Femur (tissue), 1 donor: ENCODE results near the gene SARNP.
A peak's percentile ranks its signal among the peaks of the same experiment; 100 is the strongest.

ENCODE experiments used
- DNase-seq: peaks from one replicate; pipeline ENCODE4 v3.0.0-alpha.2; 2017

The SARNP gene

DNA sequence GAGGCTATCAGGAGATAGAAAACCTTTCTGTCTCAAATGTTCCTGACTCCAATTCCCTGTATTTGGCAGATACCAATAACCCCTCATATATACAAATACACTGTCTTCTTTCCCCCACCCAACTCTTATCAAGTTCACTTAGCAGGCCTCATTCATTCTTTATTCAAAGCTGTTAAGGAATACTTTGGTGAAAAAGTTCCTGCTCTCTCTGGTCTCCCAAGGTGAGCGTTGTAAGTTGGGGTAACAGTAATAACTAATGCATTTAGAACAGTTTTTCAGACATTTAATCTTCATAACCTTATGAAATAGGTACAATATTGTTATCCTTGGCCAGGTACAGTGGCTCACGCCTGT lies 78.5 kb downstream of the SARNP start:
- DNase-seq = no peak

DNA sequence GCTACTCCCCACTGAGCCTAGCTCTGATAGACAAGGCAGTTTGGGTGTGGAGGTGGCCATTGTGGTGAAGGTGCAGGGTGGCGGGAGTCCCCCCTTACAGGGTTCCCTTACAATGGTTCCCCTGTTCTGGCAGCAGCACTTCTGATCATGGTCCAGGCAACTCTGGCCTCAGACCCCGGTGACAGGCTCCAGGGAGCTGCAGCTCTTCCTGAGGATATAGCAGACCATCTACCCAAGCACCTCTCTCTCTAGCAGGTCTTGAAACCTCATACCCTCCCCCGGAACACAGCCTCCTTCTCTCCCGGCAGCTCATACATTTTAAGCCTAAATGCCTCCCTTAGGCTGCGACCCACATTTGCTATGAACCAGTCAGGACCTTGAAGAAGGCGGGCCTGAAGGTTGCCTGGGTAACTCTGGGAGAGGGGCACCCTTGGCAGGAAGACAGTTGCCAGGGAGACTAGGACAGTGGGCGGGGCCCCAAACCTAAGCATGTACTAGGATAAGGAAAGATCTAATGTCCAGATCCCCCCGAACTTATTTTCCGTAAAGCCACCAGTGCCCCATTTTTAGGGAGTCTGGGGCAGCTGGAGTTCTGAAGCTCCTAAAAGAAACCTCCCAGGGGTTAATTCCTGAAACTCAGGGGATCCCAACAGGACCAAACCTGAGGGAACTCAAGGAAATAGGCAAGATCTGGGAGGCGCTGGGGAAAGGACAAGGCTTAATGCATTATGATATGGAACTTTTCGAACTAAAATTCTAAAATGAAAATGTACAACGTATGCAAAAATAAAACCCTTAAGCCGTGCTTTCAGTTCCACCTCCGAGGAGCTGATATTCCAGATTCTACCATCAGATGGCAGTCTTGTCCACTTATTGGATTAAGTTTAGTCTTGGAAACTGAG lies 79.2 kb downstream of the SARNP start:
- DNase-seq = peak; percentile 94

DNA sequence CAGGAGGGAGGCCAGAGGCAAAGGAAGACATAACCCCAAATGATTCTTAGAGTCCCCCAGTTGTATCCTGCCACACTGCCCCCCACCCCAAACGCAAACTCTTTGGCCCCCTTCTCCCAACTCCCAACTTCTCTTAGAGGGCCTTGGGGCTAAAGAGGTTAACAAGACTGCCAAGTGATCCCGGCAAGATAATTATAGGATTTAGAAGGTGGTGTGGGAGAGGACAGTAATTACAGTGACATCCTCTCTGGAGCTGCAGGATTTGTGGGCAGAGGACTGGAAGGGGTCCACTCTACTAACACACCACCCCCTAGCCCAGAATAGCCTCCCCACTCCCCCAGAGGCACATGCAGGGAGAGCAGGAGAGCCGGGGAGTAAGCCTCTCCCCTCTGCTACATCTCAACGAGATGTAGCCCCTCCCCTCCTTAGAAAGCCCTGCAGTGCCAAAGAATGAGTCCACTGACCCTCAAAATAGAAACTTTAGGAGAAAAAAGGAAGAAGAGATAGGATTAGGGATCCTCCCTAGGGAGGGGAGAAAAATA lies 79.9 kb downstream of the SARNP start:
- DNase-seq = peak; percentile 73

DNA sequence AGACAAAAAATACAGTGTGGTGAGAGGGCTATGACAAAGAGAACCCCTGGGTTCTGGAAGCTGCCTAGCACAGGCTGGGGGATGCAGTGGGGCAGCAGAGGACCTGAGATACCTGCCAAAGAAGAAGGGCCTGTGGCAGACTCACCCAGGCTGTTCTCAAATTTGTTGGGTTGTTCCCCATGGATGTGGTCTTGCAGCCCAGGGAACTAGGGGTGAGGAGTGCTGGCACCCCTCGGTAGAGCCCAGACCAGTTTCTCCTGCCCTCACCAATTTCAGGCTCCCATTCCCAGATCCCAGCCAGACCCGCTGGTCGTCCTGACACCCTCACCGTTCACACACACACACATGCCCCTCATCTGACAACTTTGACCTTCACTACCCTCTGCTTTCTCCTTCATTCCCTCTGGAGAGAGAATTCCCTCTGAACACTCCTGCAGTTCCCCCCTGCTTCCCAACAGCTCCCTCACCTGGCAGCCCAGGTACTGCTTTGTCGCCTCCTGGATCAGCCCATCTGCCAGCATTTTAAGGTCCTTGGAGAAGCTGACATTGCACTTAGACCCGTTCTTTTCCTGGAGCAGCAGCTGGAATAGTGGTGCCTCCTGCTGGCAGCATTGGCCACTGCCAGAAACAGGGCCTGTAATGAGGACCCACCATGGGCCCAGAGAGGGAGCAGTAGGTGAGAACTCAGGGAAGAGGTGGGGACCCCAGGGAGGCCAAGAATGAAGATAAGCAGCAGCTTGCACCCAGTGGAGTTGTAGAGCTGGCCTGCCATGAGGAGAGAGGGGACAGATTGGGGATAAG lies 80.5 kb downstream of the SARNP start:
- DNase-seq = peak; percentile 77

DNA sequence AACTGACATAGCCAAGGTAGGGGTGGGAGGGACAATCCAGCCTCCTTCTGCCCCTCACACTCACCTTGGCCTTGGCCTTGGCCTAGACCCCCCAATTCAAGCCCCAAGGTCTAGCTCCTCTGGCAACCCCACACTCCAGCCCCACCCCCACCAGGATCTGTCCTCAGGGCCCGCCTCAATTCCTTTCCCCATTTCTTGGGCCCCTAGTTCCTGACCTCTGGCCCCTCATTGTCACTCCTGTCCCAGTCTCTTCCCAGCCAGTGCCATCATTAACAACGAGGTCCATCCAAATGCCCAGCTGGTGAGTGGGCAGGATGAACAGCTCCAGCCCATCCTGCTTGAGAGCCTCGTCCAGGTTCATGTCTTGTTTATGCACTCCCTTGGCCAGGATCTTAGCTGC lies 81.4 kb downstream of the SARNP start:
- DNase-seq = no peak

DNA sequence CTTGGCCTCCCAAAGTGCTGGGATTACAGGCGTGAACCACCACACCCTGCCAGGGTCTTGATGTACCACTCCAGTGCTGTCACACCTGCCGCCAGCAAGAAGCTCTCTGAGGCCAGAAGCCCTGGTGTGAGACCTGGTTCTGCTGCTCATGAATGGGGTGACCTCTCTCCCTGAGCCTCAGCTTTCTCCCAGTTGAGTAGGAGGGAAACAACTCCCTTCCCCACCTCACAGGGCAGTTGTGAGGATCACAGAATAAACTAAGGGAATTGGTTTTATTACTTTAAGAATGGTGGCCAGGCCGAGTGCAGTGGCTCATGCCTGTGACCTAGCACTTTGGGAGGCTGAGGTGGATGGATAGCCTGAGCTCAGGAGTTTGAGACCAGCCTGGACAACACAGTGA lies 82.9 kb downstream of the SARNP start:
- no peak for DNase-seq

DNA sequence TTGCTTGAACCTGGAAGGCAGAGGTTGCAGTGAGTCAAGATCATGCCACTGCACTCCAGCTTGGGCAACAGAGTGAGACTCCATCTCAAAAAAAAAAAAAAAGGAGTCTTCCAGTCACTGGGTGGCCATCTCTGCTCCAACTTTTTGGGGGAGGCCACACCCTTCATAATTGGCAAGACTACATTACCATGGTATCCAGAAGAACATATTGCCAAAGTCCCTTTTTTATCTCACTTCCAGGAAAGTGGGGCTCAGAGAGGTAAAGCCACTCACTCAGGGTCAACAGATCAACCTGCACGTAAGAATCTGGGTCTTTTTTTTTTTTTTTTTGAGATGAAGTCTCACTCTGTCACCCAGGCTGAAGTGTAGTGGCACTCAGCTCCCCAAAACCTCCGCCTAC lies 83.7 kb downstream of the SARNP start:
- DNase-seq = no peak

DNA sequence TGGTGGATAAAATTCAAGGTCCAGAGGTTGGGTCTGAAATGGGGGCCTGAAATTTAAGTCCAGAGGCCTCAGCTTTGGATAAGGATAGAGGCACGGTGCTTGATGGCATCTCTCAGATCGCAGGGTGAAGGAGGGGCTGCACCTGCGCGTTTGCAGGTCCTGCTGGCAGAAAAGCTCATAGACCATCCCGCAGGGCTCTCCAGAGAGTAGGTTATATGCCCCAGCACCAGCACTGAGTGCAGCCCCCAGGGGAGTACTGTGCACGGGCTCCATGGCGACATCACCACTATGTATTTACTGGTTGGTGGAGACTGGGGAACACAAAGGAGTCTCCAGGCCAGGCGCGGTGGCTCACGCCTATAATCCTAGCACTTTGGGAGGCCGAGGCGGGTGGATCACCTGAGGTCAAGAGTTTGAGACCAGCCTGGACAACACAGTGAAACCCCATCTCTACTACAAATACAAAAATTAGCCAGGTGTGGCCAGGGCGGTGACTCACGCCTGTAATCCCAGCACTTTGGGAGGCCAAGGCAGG lies 84.4 kb downstream of the SARNP start:
- no peak for DNase-seq

DNA sequence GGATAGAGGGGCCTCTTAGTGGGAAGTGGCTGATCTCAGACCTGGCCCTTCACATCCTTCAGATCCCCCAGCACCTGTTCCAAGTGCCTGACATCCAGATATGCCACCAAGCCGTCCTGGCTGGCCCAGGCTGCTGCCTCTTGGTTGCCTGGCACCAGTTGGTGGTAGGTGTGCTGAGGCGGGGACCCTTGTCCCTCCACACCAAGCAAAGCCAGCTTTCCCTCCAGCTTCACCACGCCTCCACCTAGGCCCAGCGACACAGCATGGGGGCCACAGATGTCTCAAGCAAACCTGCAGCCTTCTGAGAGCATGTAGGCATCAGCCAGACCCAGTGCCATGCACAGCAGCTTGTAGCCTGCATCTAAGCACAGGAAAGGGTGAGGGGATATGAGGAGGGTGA lies 85.2 kb downstream of the SARNP start:
- no peak for DNase-seq

DNA sequence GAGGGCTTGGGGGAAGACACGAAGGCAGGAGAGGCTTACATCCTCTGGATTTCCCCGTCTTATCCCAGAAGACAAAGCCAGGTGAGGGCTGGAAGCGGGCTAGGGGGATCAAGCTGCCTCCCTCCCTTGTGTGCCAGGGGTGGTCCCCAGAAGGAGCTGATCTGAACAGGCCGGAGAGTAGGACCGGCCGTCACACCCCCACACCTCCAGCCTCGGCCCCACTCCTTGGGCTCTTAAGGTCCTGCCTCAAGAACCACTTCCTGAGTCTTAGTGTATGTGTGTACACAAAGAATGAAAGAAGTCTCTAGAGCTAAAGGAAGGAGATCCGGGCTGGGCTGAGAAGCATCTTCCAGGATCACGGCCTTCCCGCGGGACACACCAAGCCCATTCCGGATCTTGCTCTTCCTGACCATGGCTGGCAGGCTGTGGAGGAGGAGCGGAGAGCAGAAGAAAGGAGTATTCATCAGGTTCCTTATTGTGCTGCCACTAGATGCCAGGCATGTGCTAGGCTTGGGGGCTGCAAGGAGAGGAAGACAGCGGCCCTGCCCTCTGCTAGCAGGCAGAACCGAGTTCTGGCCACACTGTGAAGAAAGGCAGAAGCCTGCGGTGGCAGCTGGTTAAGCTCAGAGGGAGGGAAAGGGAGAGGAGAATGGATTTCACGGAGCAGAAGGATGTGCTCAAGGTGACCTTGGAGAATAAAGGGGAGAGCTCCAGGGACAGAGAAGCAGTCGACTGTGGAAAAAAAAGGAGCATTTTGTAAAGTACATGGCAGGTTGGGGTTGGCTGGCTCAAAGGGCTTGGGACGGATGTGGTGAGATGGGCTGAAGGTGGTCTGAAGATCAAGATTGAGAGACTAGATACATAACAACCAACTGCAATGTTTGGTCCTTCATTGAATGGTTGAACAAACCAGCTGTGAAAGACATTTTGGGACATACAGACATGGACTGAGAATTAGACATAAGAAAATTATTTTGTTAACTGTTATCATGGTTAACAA lies 87.4 kb downstream of the SARNP start:
- DNase-seq = peak; percentile 78

DNA sequence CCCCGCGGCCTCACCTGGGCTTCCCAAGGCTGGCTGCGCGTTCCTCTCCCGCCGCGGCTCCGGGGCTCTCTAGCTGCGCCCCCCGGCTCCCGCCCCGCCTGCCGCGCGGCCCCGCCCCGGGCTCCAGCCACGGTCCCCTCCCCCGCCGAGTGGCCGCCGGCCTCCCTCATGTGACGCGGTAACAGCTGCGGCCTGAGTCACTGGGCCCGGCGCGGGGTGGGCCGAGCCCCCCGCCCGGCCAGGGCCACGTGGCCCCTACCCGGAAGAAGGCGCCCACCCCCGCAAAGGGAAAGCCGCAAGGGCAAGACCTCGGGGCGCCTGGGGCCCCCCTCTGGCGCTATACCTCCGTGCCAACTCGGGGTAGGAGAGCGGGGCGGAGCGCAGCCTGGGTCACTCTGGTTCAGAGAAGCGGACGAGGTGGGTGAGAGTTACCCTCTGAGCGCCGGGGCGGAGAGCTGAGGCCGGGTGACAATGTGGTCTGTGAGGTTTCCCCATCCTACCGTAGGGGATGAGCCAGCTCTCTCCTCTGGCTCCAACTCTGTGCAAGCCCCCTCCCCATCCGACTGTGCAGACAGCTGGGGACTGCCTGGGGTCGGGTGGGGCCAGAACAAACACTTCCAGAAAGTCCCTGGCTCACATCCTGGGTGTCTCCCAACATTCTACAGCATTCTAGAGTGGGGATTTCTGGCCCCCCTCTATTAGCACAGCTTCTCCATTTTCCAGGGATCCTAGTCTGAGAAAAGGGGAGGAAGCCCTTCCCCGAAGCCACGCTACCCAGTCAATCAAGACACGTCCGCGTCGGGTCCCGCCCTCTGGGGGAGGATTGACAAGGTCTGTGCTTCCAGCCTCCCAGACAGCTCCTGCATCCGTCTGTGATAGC lies 88.3 kb downstream of the SARNP start, which contains the start of gene CD63:
TSS of gene CD63 (minus strand) at position 71 of the 880 bp plus-strand sequence. CDS start 668 bp downstream, outside the sequence.
- DNase-seq = peak; percentile 96

DNA sequence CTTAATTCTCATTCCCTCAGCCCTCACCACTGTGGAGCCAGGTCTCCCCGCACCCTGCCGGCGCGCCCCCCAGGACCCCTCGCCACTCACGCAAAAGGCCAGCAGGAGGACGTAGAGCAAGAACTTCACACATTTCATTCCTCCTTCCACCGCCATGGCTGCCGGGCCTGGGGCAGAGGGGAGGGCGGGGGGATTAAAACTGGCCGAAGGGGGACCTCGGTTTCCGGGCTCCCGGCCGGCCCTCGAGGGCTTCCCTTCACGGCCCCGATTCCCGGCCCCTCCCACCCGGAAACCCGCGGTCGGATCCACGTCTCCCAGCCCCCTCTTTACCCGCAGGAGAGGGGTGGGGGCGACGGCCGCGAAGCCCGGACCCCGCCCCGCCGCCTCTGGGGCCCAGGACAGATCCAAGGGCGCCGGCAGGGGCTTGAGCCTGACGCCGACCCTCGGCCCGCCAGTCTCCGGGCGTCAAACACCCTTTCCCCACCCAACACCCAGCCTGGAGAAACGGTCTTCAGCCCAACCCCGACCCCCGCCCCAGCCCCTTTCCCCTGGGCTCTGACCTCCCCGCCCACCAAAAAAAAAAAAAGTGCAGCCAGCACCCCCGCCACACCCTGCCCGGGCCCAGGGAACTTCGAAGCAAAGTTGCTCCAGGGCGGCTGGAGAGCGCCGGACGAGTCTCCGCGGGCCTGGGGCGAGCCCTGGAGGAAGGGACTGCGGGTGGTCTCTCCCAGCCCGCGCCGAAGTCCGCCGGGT lies 89.2 kb downstream of the SARNP start:
- peak; percentile 90 for DNase-seq

DNA sequence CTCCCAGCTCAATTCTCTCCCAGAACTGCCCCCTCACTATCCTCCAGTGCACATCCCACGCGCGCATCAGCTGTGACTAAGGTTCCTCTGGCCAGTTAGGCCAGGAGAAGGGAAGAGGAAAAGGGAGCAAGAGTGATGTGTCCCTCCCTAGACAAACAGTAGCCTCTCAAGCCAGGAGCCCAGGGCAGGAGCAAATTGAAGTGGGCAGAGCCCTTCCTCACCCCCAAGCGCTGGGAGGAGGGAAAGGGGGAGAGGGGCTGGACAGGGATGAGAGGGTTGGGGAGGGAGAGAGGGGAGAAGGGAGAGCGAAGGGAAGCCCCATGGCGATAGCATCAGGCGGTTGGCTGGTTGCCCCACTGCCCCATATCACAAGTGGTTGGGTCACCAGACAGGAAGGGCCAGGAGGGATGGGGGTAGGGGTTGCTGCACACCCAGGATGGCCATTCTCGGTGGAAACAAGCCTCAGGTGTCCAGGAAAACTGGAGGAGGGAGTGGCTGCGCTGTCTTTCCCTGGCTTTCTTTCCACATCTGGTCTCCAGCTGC lies 89.8 kb downstream of the SARNP start:
- DNase-seq = no peak

DNA sequence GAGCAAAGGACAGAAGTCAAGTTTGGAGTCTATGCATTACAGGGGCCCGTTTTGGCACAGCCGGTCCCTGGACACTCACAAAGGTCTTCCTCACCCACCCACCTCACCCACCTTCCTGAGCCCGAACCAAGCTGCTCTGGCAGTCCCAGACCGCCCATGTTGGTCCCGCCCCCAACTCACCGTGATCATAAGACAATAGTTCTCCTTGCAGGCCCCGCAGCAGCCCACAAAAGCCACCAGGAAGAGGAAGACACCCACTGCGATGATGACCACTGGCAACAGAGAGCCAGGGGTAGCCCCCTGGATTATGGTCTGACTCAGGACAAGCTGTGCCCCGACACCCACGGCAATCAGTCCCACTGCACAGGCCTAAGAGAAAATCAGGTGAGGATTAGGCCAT lies 90.6 kb downstream of the SARNP start:
- no peak for DNase-seq

DNA sequence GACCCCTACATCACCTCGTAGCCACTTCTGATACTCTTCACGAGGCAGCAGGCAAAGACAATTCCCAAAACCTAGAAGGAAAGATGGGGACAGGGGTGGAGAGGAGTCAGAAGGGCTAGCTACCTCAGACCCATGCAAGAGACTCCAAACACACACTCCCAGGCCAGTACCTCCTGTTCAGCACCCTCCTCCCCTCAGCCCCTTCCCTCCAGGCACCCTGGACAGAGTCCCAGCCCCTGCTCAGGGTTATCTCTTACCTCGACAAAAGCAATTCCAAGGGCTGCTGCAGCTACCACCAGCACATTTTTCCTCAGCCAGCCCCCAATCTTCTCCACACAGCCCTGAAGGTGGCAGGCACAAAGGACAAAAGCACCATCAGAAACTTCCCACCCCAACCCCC lies 92.0 kb downstream of the SARNP start:
- DNase-seq = no peak

DNA sequence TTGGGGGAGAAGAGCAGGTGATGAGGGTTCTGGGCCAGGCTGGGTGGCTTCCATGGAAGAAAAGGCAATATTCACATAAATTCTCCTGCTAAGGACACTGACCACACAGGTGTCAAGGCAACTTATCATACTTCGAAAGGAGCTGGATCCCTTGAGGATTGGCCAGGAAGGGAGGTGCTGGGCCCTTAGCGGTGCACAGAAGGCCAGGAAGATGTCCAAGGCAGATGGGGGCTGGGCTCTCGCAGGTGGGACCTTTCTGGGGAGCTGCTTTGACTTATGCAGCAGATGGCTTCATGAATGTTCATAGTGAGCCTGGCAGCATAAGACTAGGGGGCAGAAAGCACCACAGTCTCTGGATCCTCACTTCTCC lies 92.6 kb downstream of the SARNP start:
- no peak for DNase-seq

DNA sequence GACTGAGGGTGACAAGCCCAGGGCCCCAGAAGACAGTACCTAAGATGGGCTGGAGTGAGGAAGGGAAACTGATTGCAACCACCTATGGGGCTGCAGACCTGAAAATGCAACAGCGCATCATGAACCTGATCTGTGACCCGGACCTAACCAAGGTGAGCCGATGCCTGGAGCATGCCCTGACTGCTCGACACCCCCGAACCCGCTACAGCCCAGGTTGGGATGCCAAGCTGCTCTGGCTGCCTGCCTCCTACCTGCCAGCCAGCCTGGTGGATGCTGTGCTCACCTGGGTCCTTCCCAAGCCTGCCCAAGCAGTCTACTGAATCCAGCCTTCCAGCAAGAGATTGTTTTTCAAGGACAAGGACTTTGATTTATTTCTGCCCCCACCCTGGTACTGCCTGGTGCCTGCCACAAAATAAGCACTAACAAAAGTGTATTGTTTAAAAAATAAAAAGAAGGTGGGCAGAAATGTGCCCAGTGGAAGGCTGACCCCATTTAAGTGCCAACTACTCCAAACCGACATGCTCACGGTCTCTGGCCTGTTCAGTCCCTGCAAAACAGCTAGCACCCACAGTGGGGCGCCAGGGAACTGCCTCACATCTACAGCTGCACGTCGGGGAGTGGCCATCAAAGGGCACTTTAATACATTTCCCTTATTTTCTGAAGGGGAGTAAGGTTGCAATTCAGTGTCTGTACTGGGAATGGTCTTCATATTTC lies 93.1 kb downstream of the SARNP start:
- DNase-seq = peak; percentile 77

DNA sequence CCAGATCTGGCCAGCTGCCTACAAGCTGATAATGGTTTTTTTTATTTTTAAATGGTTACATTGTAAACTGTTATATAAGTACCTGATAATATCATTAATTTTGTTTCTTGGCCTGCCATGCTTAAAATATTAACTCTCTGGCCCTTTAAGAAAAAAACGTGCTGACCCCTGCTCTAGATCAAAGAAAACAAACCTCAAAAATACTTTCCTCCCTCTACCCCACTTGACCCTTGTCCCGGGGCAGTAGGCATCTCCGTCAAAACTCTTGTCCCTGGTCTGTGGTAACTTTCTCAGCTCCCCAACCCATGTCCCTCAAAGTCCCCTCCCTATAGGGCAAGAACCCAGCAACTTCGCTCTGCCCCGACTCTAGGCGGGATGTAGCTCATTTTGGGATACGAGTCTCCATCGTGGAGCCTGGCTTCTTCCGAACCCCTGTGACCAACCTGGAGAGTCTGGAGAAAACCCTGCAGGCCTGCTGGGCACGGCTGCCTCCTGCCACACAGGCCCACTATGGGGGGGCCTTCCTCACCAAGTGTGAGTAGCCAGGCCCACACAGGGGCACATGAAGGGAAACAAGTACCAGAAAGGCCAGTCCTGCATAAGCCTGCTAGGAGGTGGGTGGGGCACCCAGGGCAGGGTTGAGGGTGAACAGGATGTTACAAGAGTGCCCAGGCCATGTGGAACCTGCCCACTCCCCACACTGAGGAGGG lies 93.9 kb downstream of the SARNP start:
- no peak for DNase-seq

DNA sequence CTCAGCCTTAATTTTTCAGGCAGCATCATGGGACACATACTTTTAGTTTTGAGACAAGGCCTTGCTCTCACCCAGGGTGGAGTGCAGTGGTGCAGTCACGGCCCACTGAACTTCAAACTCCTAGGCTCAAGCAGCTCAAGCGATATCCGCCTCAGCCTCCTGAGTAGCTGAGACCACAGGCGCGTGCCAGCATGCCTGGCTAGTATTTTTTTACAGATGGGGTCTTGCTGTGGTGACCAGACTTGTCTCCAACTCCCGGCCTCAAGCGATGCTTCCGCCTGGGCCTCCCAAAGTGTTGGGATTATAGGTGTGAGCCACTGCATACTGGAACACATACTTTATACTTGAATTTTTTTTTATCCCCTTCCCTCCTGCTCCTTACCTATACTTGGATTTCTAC lies 94.6 kb downstream of the SARNP start:
- no peak for DNase-seq
